Heart right ventricle (tissue), 16 donors: ENCODE results near the gene CLVS2. TPM values are rescaled to one million over a fixed set of nuclear protein-coding genes. Genes with fewer than 3 reads are reported as not detected.

Experiments
- ATAC-seq, 8 donors: fragments of 200-7000 bp; cut with Tn5 transposase; one replicate each; pipeline ENCODE4 v1.9.1; 2020; ENCODE audit warnings: mild to moderate bottlenecking in 8 of 8, moderate library complexity in 8 of 8, moderate number of reproducible peaks in 1 of 8
- DNase-seq, 2 donors: peaks; one replicate each; pipeline ENCODE4 v3.0.0-alpha.2; 2020
- H3K27ac ChIP-seq, 10 donors: fragments of 200-600 bp; sonication (generic) in 2 of 10; one replicate each; pipeline versions ENCODE4 v1.5.0 to v1.8.0; 2020 to 2022; ENCODE audit warnings: mild to moderate bottlenecking in 3 of 10
- H3K27me3 ChIP-seq, 7 donors: fragments of 200-600 bp; one replicate each; pipeline ENCODE4 v1.8.0; 2021 to 2022; ENCODE audit warnings: mild to moderate bottlenecking in 2 of 7
- H3K36me3 ChIP-seq, 9 donors: fragments of 200-600 bp; sonication (generic) in 1 of 9; one replicate each; pipeline versions ENCODE4 v1.5.0 to v1.8.0; 2020 to 2022; ENCODE audit warnings: mild to moderate bottlenecking in 2 of 9
- H3K4me1 ChIP-seq, 9 donors: fragments of 200-600 bp; sonication (generic) in 1 of 9; one replicate each; pipeline versions ENCODE4 v1.5.0 to v1.8.0; 2020 to 2022; ENCODE audit warnings: mild to moderate bottlenecking in 4 of 9
- H3K4me3 ChIP-seq, 10 donors: fragments of 200-600 bp; sonication (generic) in 2 of 10; one replicate each; pipeline versions ENCODE4 v1.5.0 to v1.8.0; 2020 to 2022; ENCODE audit warnings: mild to moderate bottlenecking in 7 of 10, moderate library complexity in 2 of 10
- H3K9me3 ChIP-seq, 11 donors: fragments of 200-600 bp in 10 of 11; sonication (generic) in 2 of 11; one replicate each; pipeline versions ENCODE4 v1.5.0 to v1.8.0; 2013 to 2022; ENCODE audit warnings: mild to moderate bottlenecking in 2 of 11, control low read depth in 1 of 11, moderate library complexity in 1 of 11
- CTCF ChIP-seq, 9 donors: fragments of 200-600 bp; sonication (generic) in 2 of 9; IDR thresholded peaks; one replicate each; pipeline versions ENCODE4 v1.5.0 to v1.8.0; 2021 to 2022; ENCODE audit warnings: antibody characterized with exemption in 9 of 9, mild to moderate bottlenecking in 5 of 9, moderate library complexity in 1 of 9
- WGBS, 2 donors: extraction: QIAGEN DNeasy Blood & Tissue Kit; methylation state at CpG; one replicate each; pipeline ENCODE4 v1.1.7; 2013; ENCODE audit warnings: inconsistent platforms in 1 of 2; 5-methylcytosine and 5-hydroxymethylcytosine counted together
- intact Hi-C, 10 donors: fragments of 100-400 bp; cut with DNase I; formaldehyde crosslinking; loops; one replicate each; pipeline versions ENCODE4 v1.11.1 to v1.14.2; 2022
- polyA plus RNA-seq, 2 donors: library from polyadenylated mRNA; stranded (reverse); fragments of 200-250 nt; gene quantifications; one replicate each; pipeline ENCODE4 v1.2.3, GENCODE V29; 2013
- total RNA-seq, 10 donors: library from RNA; stranded (reverse); fragmentation: NEBNext Ultra II Directional in 3 of 10; extraction: Animal tissue kit (Norgen Biotek cat#: 25700) in 3 of 10; gene quantifications; one replicate each; pipeline versions ENCODE4 v1.2.1 to v1.2.4, GENCODE V29; 2021 to 2023
- donor health status: Arrhythmogenic right ventricular cardiomyopathy.
- donor health status: ischemic (EF 13 %, LVEDD 7.1; RV severe dilation, severe dysfunction).
- donor health status: healthy with polysubstance abuse.
- donor health status: DM: no; HTN: yes; CAD: no.
- donor health status: DM: no; HTN: no; CAD: no.
- donor health status: ischemic (EF 25% LVEDD 6.9; RV normal size, moderate dysfunction).
- donor health status: ischemic (EF 25% LVEDD 5.7; RV mildly dilated, moderate dysfunction).
- donor health status: healthy.
- donor health status: DM: yes; HTN: yes; CAD: no.
- donor health status: Ischemic cardiomyopathy.
- donor health status: ischemic (EF 35%, LVEDD 5.7; RV mildly dilated, moderate dysfunction).
- donor health status: nonischemic (EF 11% LVEDD 7.7; RV severe dilation, severe dysfunction).
- donor health status: DM: yes; HTN: yes; CAD: no.
- donor health status: PGD.
- donor health status: ischemic (EF 29% LVEDD 5.4; RV normal size, mild dysfunction).
- donor health status: nonischemic (EF 23%, LVEDD 6.1; RV moderate dilation, normal function).

The CLVS2 gene
- total and polyA plus RNA-seq, 12 donors = under 0.01 to 0.41 (median 0.19) TPM; not detected in 6

GRCh38 chr6:123030282-123030681 is 34.2 kb downstream of the CLVS2 start:
- intact Hi-C loops = no loop called here
- no peak overlapping the region for H3K4me3 ChIP-seq
- no peak for DNase-seq
- no peak overlapping the region for H3K27ac ChIP-seq
- H3K9me3 ChIP-seq = no peaks in the 10 kb centered on the region
- no peaks in the 10 kb centered on the region for H3K36me3 ChIP-seq
- H3K4me1 ChIP-seq = no peaks in the 10 kb centered on the region
- TF ChIP-seq CTCF (IDR thresholded peaks at IDR 0.05) = no peak
- no peak for ATAC-seq
- H3K27me3 ChIP-seq = peaks cover 0 to 3% (median 0%) of the 10 kb centered on the region in 7 donors

GRCh38 chr6:123036648-123037047 is 40.6 kb downstream of the CLVS2 start:
- no peak for TF ChIP-seq CTCF (IDR thresholded peaks at IDR 0.05)
- H3K27ac ChIP-seq = no peak overlapping the region
- ATAC-seq (no peak), DNase-seq (no peak)
- H3K9me3 ChIP-seq = no peaks in the 10 kb centered on the region
- 70 to 73% methylated on average over 3 of the region's 3 CpGs for WGBS, 2 donors
- no peaks in the 10 kb centered on the region for H3K27me3 ChIP-seq
- H3K36me3 ChIP-seq = no peaks in the 10 kb centered on the region
- intact Hi-C loops = no loop called here
- no peak overlapping the region for H3K4me3 ChIP-seq
- no peaks in the 10 kb centered on the region for H3K4me1 ChIP-seq

- DNase-seq = no peak
- ATAC-seq = no peak
- no peaks in the 10 kb centered on the region for H3K4me1 ChIP-seq
- no peak overlapping the region for H3K27ac ChIP-seq
- H3K9me3 ChIP-seq = no peaks in the 10 kb centered on the region
- 79 to 85% methylated on average over 3 of the region's 3 CpGs for WGBS, 2 donors
- TF ChIP-seq CTCF (IDR thresholded peaks at IDR 0.05) = no peak
- H3K27me3 ChIP-seq = no peaks in the 10 kb centered on the region
- H3K4me3 ChIP-seq = no peak overlapping the region
- intact Hi-C loops = no loop called here
- no peaks in the 10 kb centered on the region for H3K36me3 ChIP-seq
Measured at GRCh38 chr6:123039431-123039830, 43.4 kb downstream of the CLVS2 start.

GRCh38 chr6:123042401-123042800 is 46.4 kb downstream of the CLVS2 start:
- H3K4me1 ChIP-seq = no peaks in the 10 kb centered on the region
- no peak for TF ChIP-seq CTCF (IDR thresholded peaks at IDR 0.05)
- H3K9me3 ChIP-seq = no peaks in the 10 kb centered on the region
- no peaks in the 10 kb centered on the region for H3K36me3 ChIP-seq
- 51 to 53% methylated on average over 2 of the region's 2 CpGs for WGBS, 2 donors
- no peak for ATAC-seq
- H3K4me3 ChIP-seq = no peak overlapping the region
- DNase-seq = no peak
- intact Hi-C loops = no loop called here
- H3K27me3 ChIP-seq = no peaks in the 10 kb centered on the region
- no peak overlapping the region for H3K27ac ChIP-seq
